Hepatocyte (in vitro differentiated cells): ENCODE results near the gene BACH1. TPM values are rescaled to one million over a fixed set of nuclear protein-coding genes. Genes with fewer than 3 reads are reported as not detected.

Source experiments
- DNase-seq: peaks from one replicate; pipeline ENCODE4 v3.0.0-alpha.2; 2016; ENCODE audit warnings: low spot score
- H2AFZ ChIP-seq: fragments of 200-600 bp; sonication (generic); 2 replicates; pipeline ENCODE4 v1.6.0; 2016; ENCODE audit warnings: antibody characterized with exemption, mild to moderate bottlenecking
- H3K27ac ChIP-seq: fragments of 200-600 bp; sonication (generic); 2 replicates; pipeline ENCODE4 v1.5.1; 2016; ENCODE audit warnings: mild to moderate bottlenecking
- H3K27me3 ChIP-seq: fragments of 200-600 bp; sonication (generic); 2 replicates; pipeline ENCODE4 v1.6.1; 2016
- H3K36me3 ChIP-seq: fragments of 200-600 bp; sonication (generic); replicated peaks from 2 replicates; pipeline ENCODE4 v1.5.1; 2016; ENCODE audit warnings: low read depth; ENCODE audit not compliant: insufficient read depth
- H3K4me1 ChIP-seq: fragments of 200-600 bp; sonication (generic); 2 replicates; pipeline ENCODE4 v1.5.1; 2016; ENCODE audit warnings: mild to moderate bottlenecking, moderate library complexity; ENCODE audit not compliant: insufficient read depth
- H3K4me2 ChIP-seq: fragments of 200-600 bp; sonication (generic); 2 replicates; pipeline ENCODE4 v1.6.0; 2016
- H3K4me3 ChIP-seq: fragments of 200-600 bp; sonication (generic); 2 replicates; pipeline ENCODE4 v1.5.1; 2016; ENCODE audit warnings: mild to moderate bottlenecking
- H3K79me2 ChIP-seq: fragments of 200-600 bp; sonication (generic); 2 replicates; pipeline ENCODE4 v1.6.0; 2017; ENCODE audit warnings: mild to moderate bottlenecking
- H3K9me2 ChIP-seq: fragments of 200-600 bp; sonication (generic); replicated peaks from 2 replicates; pipeline ENCODE4 v1.6.0; 2017; ENCODE audit warnings: mild to moderate bottlenecking; ENCODE audit not compliant: insufficient read depth
- H3K9me3 ChIP-seq: fragments of 200-600 bp; sonication (generic); 2 replicates; pipeline ENCODE4 v1.5.1; 2016; ENCODE audit warnings: low read depth, mild to moderate bottlenecking
- H4K20me1 ChIP-seq: fragments of 200-600 bp; sonication (generic); 2 replicates; pipeline ENCODE4 v1.6.0; 2016; ENCODE audit warnings: mild to moderate bottlenecking; ENCODE audit not compliant: insufficient read depth, poor library complexity, severe bottlenecking
- CTCF ChIP-seq: fragments of 200-600 bp; sonication (generic); IDR thresholded peaks from 2 replicates; pipeline ENCODE4 v1.5.1; 2016; ENCODE audit warnings: antibody characterized with exemption, mild to moderate bottlenecking; ENCODE audit not compliant: poor library complexity
- EZH2 ChIP-seq: fragments of 200-600 bp; sonication (generic); IDR thresholded peaks from 2 replicates; pipeline ENCODE4 v1.6.1; 2016; ENCODE audit warnings: antibody characterized with exemption, mild to moderate bottlenecking, borderline replicate concordance
- EZH2phosphoT487 ChIP-seq: fragments of 200-600 bp; sonication (generic); IDR thresholded peaks from one replicate; pipeline ENCODE4 v1.6.1; 2018; ENCODE audit warnings: antibody characterized with exemption, mild to moderate bottlenecking, low read depth, moderate library complexity; ENCODE audit not compliant: unreplicated experiment, severe bottlenecking
- WGBS: methylation state at CpG from one replicate; pipeline ENCODE4 v1.1.6; 2016; ENCODE audit warnings: low lambda C conversion rate; ENCODE audit errors: missing lambda C conversion rate; 5-methylcytosine and 5-hydroxymethylcytosine counted together
- polyA plus RNA-seq: library from polyadenylated mRNA; unstranded; fragments of >200 nt; fragmentation: Nextera tagmentation; extraction: Ambion mirVana; gene quantifications from 2 replicates; pipeline ENCODE4 v1.2.1, GENCODE V29; 2016
- total RNA-seq: library from RNA; depleted of rRNA; stranded (reverse); fragments of >200 nt; gene quantifications from 2 replicates; pipeline ENCODE4 v1.2.3, GENCODE V29; 2014

The BACH1 gene
- total and polyA plus RNA-seq, 2 experiments from 2014 or later = 19.7 to 79.8 TPM

DNA sequence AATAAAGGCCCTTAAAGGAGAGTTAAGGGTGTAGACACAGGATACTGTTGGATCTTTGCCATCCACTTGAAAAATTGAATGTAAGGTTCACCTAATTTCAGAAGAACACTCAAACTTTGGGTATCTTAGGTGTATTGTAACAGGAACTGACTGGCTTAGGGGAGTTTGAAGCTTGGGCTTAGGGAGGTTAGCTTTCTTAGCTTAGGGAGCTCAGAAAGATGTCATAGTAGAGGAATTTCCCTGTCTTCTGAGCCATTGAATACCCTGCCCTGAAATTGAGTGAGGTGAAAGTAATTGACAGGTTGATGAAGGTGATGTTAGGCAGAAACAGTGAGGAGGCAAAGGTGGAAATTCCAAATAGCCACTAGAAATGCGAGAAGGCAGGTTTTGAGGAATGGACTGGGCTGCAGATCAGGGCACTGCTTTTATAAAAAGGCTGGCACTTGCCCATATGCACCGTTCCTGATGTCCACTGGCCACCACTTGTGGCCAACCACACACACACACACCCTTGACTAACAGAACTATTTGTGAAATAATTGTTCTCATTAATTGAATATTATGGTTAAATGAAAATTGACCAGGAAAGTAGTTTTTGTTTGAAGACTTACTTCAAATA lies 16.5 kb downstream of the BACH1 start:
- no peaks in the 10 kb centered on the region for H3K36me3 ChIP-seq
- no peaks in the 10 kb centered on the region for H3K27me3 ChIP-seq
- TF ChIP-seq EZH2 (no peak), CTCF (no peak)
- H2AFZ ChIP-seq = no peak overlapping the region
- H3K79me2 ChIP-seq = peaks cover 100% of the 10 kb centered on the region
- no peak overlapping the region for H3K4me2 ChIP-seq
- H3K9me2 ChIP-seq = no peaks in the 10 kb centered on the region
- no peak overlapping the region for H3K27ac ChIP-seq
- no peak overlapping the region for H3K4me3 ChIP-seq
- H3K9me3 ChIP-seq = no peaks in the 10 kb centered on the region
- peaks cover 7% of the 10 kb centered on the region for H3K4me1 ChIP-seq
- no peak for DNase-seq
- WGBS = 94% methylated on average over 2 of the region's 2 CpGs
- peaks cover 98% of the 10 kb centered on the region for H4K20me1 ChIP-seq

DNA sequence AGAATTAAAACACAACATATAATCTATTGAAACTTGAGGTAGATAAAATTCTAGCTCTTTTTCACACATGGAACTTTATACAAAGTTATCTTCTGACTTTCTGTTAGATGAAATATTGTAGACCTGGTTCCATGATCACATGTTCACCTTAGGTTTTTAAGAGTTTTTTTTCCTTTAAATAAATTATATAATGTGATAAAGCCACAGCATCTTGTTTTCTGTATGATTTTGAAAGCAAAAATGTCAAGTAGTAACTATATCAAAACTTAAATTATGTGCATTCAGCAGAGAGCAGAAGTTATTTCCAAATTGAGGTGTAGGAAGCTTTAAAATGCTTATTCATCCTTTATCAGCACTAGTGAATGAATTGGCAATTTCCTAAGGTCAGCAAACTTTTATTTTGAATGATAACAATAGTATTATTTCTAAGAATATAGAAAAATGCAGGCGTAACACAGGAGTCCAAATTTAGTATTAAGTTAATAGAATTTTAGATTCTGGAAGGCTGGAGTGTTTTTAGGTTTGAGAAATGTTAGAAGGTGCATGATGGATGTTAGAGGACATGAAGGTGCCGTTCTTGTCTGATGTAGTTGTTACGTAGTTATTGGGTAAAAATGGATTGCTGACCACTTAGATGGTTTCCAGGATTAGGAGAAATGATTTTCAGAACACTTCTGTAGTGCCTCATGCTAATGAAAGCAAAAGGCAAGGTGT lies 17.5 kb downstream of the BACH1 start:
- no peak for TF ChIP-seq EZH2phosphoT487
- TF ChIP-seq CTCF = no peak
- TF ChIP-seq EZH2 = no peak
- no peak overlapping the region for H3K27ac ChIP-seq
- peaks cover 100% of the 10 kb centered on the region for H3K79me2 ChIP-seq
- no peaks in the 10 kb centered on the region for H3K36me3 ChIP-seq
- no peaks in the 10 kb centered on the region for H3K27me3 ChIP-seq
- peaks cover 7% of the 10 kb centered on the region for H3K4me1 ChIP-seq
- no peaks in the 10 kb centered on the region for H3K9me3 ChIP-seq
- DNase-seq = no peak
- 92% methylated on average over 3 of the region's 3 CpGs for WGBS
- H3K9me2 ChIP-seq = no peaks in the 10 kb centered on the region
- no peak overlapping the region for H3K4me2 ChIP-seq
- H3K4me3 ChIP-seq = no peak overlapping the region
- peaks cover 99% of the 10 kb centered on the region for H4K20me1 ChIP-seq
- H2AFZ ChIP-seq = no peak overlapping the region

- no peak overlapping the region for H3K4me3 ChIP-seq
- no peaks in the 10 kb centered on the region for H3K9me3 ChIP-seq
- H3K36me3 ChIP-seq = no peaks in the 10 kb centered on the region
- WGBS = 96% methylated on average over 4 of the region's 4 CpGs
- H3K27ac ChIP-seq = no peak overlapping the region
- no peak for TF ChIP-seq EZH2
- TF ChIP-seq CTCF = no peak
- TF ChIP-seq EZH2phosphoT487 = no peak
- H3K79me2 ChIP-seq = peaks cover 100% of the 10 kb centered on the region
- H2AFZ ChIP-seq = no peak overlapping the region
- peaks cover 7% of the 10 kb centered on the region for H3K4me1 ChIP-seq
- no peak overlapping the region for H3K4me2 ChIP-seq
- H3K9me2 ChIP-seq = no peaks in the 10 kb centered on the region
- no peak for DNase-seq
- peaks cover 97% of the 10 kb centered on the region for H4K20me1 ChIP-seq
- no peaks in the 10 kb centered on the region for H3K27me3 ChIP-seq
These were observed 18.1 kb downstream of the BACH1 start for GRCh38 chr21:29316806-29317205.
